Measurements from ENCODE around the gene ANKRD13D.

DNA sequence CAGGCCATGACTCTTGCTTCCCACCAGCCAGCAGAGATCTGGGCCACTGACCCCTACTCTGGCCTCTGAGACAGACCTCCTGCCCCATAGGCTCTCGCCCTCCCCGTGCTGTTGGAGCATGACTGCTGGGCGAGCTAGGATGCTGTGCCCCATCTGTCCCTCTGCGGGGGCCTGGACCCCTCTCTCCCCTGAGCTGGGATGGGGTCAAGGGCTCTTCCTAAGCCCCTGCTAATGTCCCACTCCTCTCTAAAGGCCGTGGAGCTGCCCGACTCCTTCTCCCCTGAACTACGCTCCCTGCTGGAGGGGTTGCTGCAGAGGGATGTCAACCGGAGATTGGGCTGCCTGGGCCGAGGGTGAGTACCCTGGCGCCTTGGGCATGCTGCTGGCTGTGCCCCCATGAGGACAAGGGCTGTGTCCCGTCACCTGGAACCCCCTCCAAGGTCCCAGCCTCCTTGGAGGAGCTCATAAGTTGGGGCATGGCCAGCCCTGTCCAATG lies 6.2 kb upstream of the ANKRD13D start:
- TF ChIP-seq POLR2A (IDR thresholded peaks at IDR 0.05) (no peak), POLR2AphosphoS5 (IDR thresholded peaks at IDR 0.05) (no peak)

Data from transverse colon (tissue), 3 donors.